Left lobe of liver (tissue), 2 donors: Measurements from ENCODE around the gene EFHD2. TPM values are rescaled to one million over a fixed set of nuclear protein-coding genes. Genes with fewer than 3 reads are reported as not detected.
"Not testable (repeated sequence)": the region's sequence is repeated elsewhere in the genome, so short reads cannot be mapped to it uniquely, and the experiment has no call there.

Experiments used
- ATAC-seq: fragments of 200-7000 bp; cut with Tn5 transposase; one replicate; pipeline ENCODE4 v1.9.1; 2020; ENCODE audit warnings: mild to moderate bottlenecking, moderate library complexity
- DNase-seq: peaks from one replicate; pipeline ENCODE4 v3.0.0-alpha.2; 2020; ENCODE audit warnings: low spot score
- total RNA-seq: library from RNA; stranded (reverse); gene quantifications from one replicate; pipeline ENCODE4 v1.2.1, GENCODE V29; 2021
- donor health status: DM: no; HTN: no; CAD: no; lungs with moderate emphysema.
- donor health status: DM: no; HTN: yes; CAD: no.

EFHD2 gene
- total RNA-seq, 1 donor from 2014 or later = 11.4 TPM

- peak; percentile 49 for ATAC-seq
- no peak for DNase-seq
These were observed 20.0 kb downstream of the EFHD2 start for GRCh38 chr1:15429701-15430149.

GRCh38 chr1:15430787-15431570 lies 21.3 kb downstream of the EFHD2 start:
- peak; percentile 85 for ATAC-seq
- DNase-seq = peak; percentile 73

GRCh38 chr1:15431571-15431948 lies 21.9 kb downstream of the EFHD2 start:
- ATAC-seq (no peak), DNase-seq (no peak)

- ATAC-seq (no peak), DNase-seq (no peak)
These were observed 22.6 kb downstream of the EFHD2 start for GRCh38 chr1:15432324-15432723.

- DNase-seq (no peak), ATAC-seq (no peak)
These were observed 23.8 kb downstream of the EFHD2 start for GRCh38 chr1:15433471-15433870.

GRCh38 chr1:15434739-15435138 lies 25.1 kb downstream of the EFHD2 start:
- not testable (repeated sequence) for DNase-seq
- peak; percentile 27 for ATAC-seq

- ATAC-seq (no peak), DNase-seq (no peak)
These were observed 25.8 kb downstream of the EFHD2 start for GRCh38 chr1:15435239-15436077.

GRCh38 chr1:15436881-15437442 lies 27.3 kb downstream of the EFHD2 start:
- DNase-seq = no peak
- ATAC-seq = no peak

- DNase-seq (no peak), ATAC-seq (no peak)
These were observed 29.6 kb downstream of the EFHD2 start for GRCh38 chr1:15439325-15439724.

- ATAC-seq (no peak), DNase-seq (no peak)
These were observed 30.7 kb downstream of the EFHD2 start for GRCh38 chr1:15440357-15440756.

GRCh38 chr1:15441247-15441646 lies 31.6 kb downstream of the EFHD2 start:
- DNase-seq (no peak), ATAC-seq (no peak)

GRCh38 chr1:15442119-15442518 lies 32.4 kb downstream of the EFHD2 start:
- no peak for DNase-seq
- no peak for ATAC-seq

- ATAC-seq (no peak), DNase-seq (no peak)
These were observed 33.1 kb downstream of the EFHD2 start for GRCh38 chr1:15442759-15443158.

GRCh38 chr1:15443281-15443680 lies 33.6 kb downstream of the EFHD2 start:
- DNase-seq = no peak

GRCh38 chr1:15444468-15445389 lies 35.0 kb downstream of the EFHD2 start:
- DNase-seq = no peak

More at GRCh38 chr1:15443281-15443680, 33.6 kb downstream of the EFHD2 start:
- no peak for ATAC-seq

GRCh38 chr1:15445390-15446122 lies 35.9 kb downstream of the EFHD2 start:
- ATAC-seq (no peak), DNase-seq (no peak)

More at GRCh38 chr1:15444468-15445389, 35.0 kb downstream of the EFHD2 start:
- ATAC-seq = no peak

GRCh38 chr1:15446212-15446611 lies 36.5 kb downstream of the EFHD2 start:
- DNase-seq (no peak), ATAC-seq (no peak)

GRCh38 chr1:15448877-15449462 lies 39.3 kb downstream of the EFHD2 start:
- DNase-seq (no peak), ATAC-seq (no peak)

GRCh38 chr1:15449567-15449966 lies 39.9 kb downstream of the EFHD2 start:
- ATAC-seq (no peak), DNase-seq (no peak)
